ENCODE data around the gene ZIC4. TPM values are rescaled to one million over a fixed set of nuclear protein-coding genes. Genes with fewer than 3 reads are reported as not detected.

ZIC4 gene
- total and polyA plus RNA-seq, 11 donors: not detected

DNA sequence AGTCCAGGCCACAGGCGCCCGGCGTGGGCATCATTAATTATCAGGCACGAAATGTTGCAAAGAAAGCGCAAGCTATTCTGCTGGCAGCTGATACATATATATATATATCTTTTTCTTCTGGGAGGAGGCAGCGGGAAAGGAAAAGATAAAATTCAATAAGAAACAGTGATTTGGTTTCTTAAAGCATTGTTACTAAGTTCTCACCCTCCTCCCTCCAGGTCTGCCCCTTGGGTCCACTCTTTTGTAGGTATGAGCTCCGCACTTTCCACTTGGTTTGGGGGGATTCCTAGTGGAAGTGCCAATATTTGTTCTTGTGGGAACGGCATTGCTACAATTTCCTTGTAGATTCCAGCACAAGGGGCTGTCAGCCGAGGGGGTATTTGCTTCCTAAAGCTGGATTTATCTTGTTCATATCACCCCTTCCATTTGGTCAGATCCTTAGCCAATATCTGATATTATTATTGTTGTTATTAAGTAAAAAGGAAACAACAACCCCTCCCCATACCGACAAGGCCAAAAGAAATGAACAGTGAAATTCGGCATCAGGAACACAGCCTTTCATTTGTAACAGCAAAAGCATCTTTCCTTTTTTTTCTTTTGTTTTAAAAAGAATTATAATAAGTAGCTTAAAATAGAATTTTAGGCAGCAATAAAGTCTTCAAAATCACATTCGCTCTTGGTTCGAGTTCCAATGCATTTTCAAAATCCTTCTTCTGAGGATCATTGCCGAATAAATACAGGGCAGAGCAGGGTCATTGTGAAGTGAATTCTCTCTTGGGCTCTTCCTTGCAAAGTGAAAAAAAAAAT is 18.4 kb upstream of the ZIC4 start:
- Histone ChIP-seq H3K4me1 (peaks cover 0 to 22% (median 0%) of the 10 kb centered on the region in 12 donors), H3K36me3 (no peaks in the 10 kb centered on the region), H3K27me3 (peaks cover 47 to 99% (median 70%) of the 10 kb centered on the region in 9 donors), H3K4me3 (peak overlapping the region in 1 of 12 donors; percentile 16), H3K27ac (no peak overlapping the region), H3K9me3 (no peaks in the 10 kb centered on the region)
- intact Hi-C loops (cut with DNase I): no loop called here
- no peak for TF ChIP-seq POLR2A (IDR thresholded peaks at IDR 0.05)
- TF ChIP-seq, protein P1, sequence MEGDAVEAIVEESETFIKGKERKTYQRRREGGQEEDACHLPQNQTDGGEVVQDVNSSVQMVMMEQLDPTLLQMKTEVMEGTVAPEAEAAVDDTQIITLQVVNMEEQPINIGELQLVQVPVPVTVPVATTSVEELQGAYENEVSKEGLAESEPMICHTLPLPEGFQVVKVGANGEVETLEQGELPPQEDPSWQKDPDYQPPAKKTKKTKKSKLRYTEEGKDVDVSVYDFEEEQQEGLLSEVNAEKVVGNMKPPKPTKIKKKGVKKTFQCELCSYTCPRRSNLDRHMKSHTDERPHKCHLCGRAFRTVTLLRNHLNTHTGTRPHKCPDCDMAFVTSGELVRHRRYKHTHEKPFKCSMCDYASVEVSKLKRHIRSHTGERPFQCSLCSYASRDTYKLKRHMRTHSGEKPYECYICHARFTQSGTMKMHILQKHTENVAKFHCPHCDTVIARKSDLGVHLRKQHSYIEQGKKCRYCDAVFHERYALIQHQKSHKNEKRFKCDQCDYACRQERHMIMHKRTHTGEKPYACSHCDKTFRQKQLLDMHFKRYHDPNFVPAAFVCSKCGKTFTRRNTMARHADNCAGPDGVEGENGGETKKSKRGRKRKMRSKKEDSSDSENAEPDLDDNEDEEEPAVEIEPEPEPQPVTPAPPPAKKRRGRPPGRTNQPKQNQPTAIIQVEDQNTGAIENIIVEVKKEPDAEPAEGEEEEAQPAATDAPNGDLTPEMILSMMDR (IDR thresholded peaks at IDR 0.05): no peak
- no peak for DNase-seq
- no peak for ATAC-seq
- WGBS, 4 donors: 7 to 14% (median 12%) methylated on average over 14 of the region's 14 CpGs

DNA sequence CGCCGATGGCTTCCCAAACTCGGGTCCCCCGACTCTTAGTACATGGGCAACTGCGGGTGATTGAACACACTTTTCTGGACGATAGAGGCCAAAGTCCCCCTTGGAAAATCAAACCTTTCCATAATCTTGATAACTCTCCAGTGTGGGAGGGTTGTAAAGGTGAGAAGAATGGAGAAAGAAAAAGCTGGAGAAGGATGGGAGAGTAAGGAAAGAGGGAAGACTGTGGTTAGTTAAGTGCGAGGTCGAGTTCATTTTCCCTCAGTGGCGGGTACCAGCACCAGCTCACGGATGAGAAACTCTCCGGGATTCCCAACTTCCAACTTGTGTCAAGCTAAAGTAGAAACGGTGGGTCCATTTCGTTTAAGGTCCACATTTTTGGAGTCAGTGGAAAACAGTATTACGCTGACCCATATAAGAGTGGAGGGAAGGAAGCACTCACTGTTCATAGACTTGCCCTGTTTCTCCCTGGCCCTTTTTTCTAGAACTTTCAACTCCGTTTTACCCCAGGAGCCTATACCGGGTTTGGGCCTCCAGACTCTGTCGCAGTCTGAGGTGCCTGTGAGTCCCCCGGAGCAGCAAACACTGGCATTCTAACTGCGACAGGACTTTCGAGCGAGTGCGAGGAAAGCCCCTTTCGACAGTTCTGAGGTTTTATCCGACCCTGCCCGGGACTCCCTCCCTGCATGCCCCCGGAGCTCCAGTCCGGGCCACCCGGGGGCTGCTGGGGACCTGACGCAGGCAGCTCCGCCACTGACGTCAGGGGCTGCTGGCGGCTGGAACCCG is 17.6 kb upstream of the ZIC4 start:
- Histone ChIP-seq H3K36me3 (no peaks in the 10 kb centered on the region), H3K4me3 (peak overlapping the region in 1 of 12 donors; percentile 16), H3K27ac (no peak overlapping the region), H3K27me3 (peaks cover 55 to 99% (median 78%) of the 10 kb centered on the region in 9 donors), H3K9me3 (no peaks in the 10 kb centered on the region), H3K4me1 (peaks cover 3 to 30% (median 5%) of the 10 kb centered on the region in 12 donors)
- WGBS, 4 donors: 3 to 7% (median 6%) methylated on average over 33 of the region's 33 CpGs
- ATAC-seq (no peak), DNase-seq (no peak)
- no peak for TF ChIP-seq POLR2A (IDR thresholded peaks at IDR 0.05)
- TF ChIP-seq, protein P1 (IDR thresholded peaks at IDR 0.05): no peak
- intact Hi-C loops (cut with DNase I): no loop called here

DNA sequence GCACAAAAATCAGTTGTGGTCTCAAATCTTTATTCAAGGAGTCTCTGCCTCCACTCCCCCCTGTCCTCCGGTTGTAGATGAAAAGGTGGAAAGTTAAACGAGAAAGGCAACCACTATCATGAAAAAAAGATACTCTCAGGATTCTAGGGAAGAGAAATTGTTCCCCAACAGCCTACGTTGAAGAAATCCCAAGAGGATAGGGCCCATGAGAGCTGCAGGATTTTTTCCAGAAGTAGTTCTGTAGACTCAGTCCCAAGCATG is 17.1 kb upstream of the ZIC4 start:
- no peaks in the 10 kb centered on the region for H3K9me3 ChIP-seq
- peaks cover 61 to 100% (median 83%) of the 10 kb centered on the region in 9 donors for H3K27me3 ChIP-seq
- H3K4me1 ChIP-seq: peaks cover 4 to 33% (median 8%) of the 10 kb centered on the region in 12 donors
- H3K4me3 ChIP-seq: no peak overlapping the region
- TF ChIP-seq, protein P1 (IDR thresholded peaks at IDR 0.05): no peak
- TF ChIP-seq POLR2A (IDR thresholded peaks at IDR 0.05): no peak
- ATAC-seq: no peak
- intact Hi-C loops (cut with DNase I): no loop called here
- WGBS, 4 donors: 0 to 12% (median 3%) methylated on average over 3 of the region's 3 CpGs
- no peak for DNase-seq
- H3K27ac ChIP-seq: no peak overlapping the region
- no peaks in the 10 kb centered on the region for H3K36me3 ChIP-seq

Data from heart left ventricle (tissue), 16 donors.